Osteocyte (in vitro differentiated cells): ENCODE results near the gene INSRR. TPM values are rescaled to one million over a fixed set of nuclear protein-coding genes. Genes with fewer than 3 reads are reported as not detected.

Source experiments
- DNase-seq: peaks from one replicate; pipeline ENCODE4 v3.0.0; 2021; ENCODE audit warnings: mixed read lengths; ENCODE audit not compliant: unreplicated experiment; ENCODE audit errors: extremely low spot score
- H3K27ac Mint-ChIP-seq: one replicate; pipeline ENCODE4 v1.8.0; 2021; ENCODE audit warnings: mild to moderate bottlenecking, mixed read lengths; ENCODE audit not compliant: unreplicated experiment
- H3K27me3 Mint-ChIP-seq: one replicate; pipeline ENCODE4 v1.8.0; 2021; ENCODE audit warnings: mixed read lengths; ENCODE audit not compliant: unreplicated experiment
- H3K36me3 Mint-ChIP-seq: one replicate; pipeline ENCODE4 v1.8.0; 2021; ENCODE audit warnings: mixed read lengths; ENCODE audit not compliant: unreplicated experiment
- H3K4me1 Mint-ChIP-seq: one replicate; pipeline ENCODE4 v1.8.0; 2021; ENCODE audit warnings: mixed read lengths; ENCODE audit not compliant: unreplicated experiment
- H3K4me3 Mint-ChIP-seq: one replicate; pipeline ENCODE4 v1.8.0; 2021; ENCODE audit warnings: mild to moderate bottlenecking, moderate library complexity, mixed read lengths; ENCODE audit not compliant: unreplicated experiment
- H3K9me3 Mint-ChIP-seq: one replicate; pipeline ENCODE4 v1.8.0; 2021; ENCODE audit warnings: mixed read lengths; ENCODE audit not compliant: unreplicated experiment
- total RNA-seq: library from RNA; stranded (reverse); gene quantifications from 2 replicates; pipeline ENCODE4 v1.2.1, GENCODE V29; 2021
- TF ChIP-seq, protein P1 (sequence below): fragments of 200-600 bp; sonication (generic); IDR thresholded peaks from 2 replicates; pipeline ENCODE4 v1.5.0; 2021; ENCODE audit warnings: antibody characterized with exemption, mild to moderate bottlenecking, moderate library complexity

The INSRR gene
- total RNA-seq, 1 donor from 2014 or later: 0.21 TPM

DNA sequence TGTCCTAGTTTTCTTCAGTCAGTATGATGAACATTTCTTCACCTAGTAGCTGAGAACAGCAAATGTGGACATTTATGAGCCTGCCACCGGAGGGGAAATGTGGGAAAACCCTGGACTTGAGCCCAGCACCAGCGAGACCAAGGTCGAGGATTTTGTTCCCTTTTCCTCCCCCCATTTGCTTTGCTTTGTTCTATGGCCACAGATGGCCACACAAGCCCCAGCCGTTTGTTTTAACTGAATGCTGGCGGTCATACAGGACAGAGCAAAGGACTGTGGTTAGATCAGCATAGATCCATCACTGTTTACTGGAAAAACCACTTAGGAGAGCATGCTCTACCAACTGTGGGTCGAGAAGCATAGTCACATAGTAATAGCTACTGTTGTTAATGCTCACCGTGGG, 63.1 kb downstream of the INSRR start:
- Mint-ChIP-seq H3K27ac (no peak overlapping the region), H3K4me3 (no peak overlapping the region), H3K27me3 (no peaks in the 10 kb centered on the region), H3K9me3 (no peaks in the 10 kb centered on the region), H3K4me1 (peaks cover 9% of the 10 kb centered on the region), H3K36me3 (peaks cover 47% of the 10 kb centered on the region)
- TF ChIP-seq, protein P1, sequence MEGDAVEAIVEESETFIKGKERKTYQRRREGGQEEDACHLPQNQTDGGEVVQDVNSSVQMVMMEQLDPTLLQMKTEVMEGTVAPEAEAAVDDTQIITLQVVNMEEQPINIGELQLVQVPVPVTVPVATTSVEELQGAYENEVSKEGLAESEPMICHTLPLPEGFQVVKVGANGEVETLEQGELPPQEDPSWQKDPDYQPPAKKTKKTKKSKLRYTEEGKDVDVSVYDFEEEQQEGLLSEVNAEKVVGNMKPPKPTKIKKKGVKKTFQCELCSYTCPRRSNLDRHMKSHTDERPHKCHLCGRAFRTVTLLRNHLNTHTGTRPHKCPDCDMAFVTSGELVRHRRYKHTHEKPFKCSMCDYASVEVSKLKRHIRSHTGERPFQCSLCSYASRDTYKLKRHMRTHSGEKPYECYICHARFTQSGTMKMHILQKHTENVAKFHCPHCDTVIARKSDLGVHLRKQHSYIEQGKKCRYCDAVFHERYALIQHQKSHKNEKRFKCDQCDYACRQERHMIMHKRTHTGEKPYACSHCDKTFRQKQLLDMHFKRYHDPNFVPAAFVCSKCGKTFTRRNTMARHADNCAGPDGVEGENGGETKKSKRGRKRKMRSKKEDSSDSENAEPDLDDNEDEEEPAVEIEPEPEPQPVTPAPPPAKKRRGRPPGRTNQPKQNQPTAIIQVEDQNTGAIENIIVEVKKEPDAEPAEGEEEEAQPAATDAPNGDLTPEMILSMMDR: no peak
- DNase-seq: no peak

DNA sequence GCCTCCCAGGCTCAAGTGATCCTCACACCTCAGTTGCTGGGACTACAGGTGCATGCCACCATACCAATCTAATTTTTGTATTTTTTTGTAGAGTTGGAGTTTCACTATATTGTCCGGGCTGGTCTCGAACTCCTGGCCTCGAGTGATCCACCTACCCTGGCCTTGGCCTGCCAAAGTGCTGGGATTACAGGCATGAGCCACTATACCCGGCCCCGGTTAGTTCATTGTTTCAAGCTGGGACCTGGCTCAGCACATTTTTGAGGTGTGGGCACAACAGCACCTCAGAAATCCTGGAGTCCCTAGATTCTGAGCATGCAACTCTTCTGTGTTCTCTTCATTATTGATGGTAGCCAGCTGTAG, 63.6 kb downstream of the INSRR start:
- H3K36me3 Mint-ChIP-seq: peaks cover 43% of the 10 kb centered on the region
- H3K27ac Mint-ChIP-seq: no peak overlapping the region
- H3K9me3 Mint-ChIP-seq: no peaks in the 10 kb centered on the region
- H3K27me3 Mint-ChIP-seq: no peaks in the 10 kb centered on the region
- no peak overlapping the region for H3K4me3 Mint-ChIP-seq
- peaks cover 5% of the 10 kb centered on the region for H3K4me1 Mint-ChIP-seq
- TF ChIP-seq, protein P1: no peak
- no peak for DNase-seq

DNA sequence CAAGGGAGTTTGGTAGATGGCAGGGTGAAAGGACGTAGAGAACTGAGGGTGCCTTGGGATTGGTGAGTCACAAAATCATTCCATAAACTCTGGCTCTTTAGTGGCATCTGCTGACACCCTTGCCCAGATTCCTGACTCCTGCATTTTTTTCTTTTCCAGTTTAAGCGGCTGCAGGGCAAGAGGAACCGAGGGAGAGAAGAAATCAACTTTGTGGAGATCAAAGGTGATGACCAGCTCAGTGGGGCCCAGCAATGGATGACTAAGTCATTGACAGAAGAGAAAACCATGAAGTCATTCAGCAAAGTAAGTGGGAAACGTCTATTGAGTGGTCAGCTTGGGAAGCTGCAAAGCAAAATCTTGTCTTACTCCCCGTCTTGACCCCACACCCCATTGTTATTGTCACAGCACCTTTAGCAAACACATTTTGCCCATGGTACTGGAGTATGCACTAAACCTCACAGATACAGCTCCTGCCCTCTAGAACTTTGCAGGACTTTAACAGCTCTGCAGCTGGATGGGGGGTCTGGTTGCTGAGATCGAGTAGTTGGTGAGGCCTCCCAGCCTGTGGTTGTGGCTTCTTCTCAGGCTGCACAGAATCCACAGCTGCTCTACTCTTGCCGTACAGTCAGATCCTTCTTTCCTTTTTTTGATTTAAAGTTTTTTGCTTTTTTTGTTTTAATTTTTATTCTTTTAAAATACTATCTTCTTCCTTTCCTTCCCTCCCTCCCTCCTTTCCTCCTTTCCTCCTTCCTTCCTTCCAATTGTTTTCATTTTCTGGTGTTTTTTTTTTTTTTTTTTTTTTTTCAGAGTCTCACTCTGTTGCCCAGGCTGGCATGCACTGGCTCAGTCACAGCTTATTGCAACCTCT, 64.2 kb downstream of the INSRR start:
- H3K9me3 Mint-ChIP-seq: no peaks in the 10 kb centered on the region
- peaks cover 3% of the 10 kb centered on the region for H3K4me1 Mint-ChIP-seq
- no peak overlapping the region for H3K4me3 Mint-ChIP-seq
- H3K36me3 Mint-ChIP-seq: peaks cover 37% of the 10 kb centered on the region
- DNase-seq: no peak
- no peak overlapping the region for H3K27ac Mint-ChIP-seq
- TF ChIP-seq, protein P1: no peak
- no peaks in the 10 kb centered on the region for H3K27me3 Mint-ChIP-seq

Other genes starting within 250 kb of the INSRR start
- 0.35 TPM in 1 of 2 replicates, not detected in the other for gene HAPLN2, start 239.7 kb downstream of the INSRR start, total RNA-seq
- 0.29 and 0.43 TPM in 2 replicates for gene BCAN, start 217.0 kb downstream of the INSRR start, total RNA-seq
- 24.2 and 26.5 TPM in 2 replicates for gene NES, start 181.7 kb downstream of the INSRR start, total RNA-seq
- 144 and 146 TPM in 2 replicates for gene CRABP2, start 153.5 kb downstream of the INSRR start, total RNA-seq
- 21.3 and 24.1 TPM in 2 replicates for gene METTL25B, start 130.6 kb downstream of the INSRR start, total RNA-seq
- gene ISG20L2, start 130.4 kb downstream of the INSRR start, total RNA-seq: 33.0 and 37.7 TPM in 2 replicates
- 52.6 and 55.8 TPM in 2 replicates for gene MRPL24, start 118.0 kb downstream of the INSRR start, total RNA-seq
- gene HDGF, start 107.4 kb downstream of the INSRR start, total RNA-seq: 213 and 219 TPM in 2 replicates
- gene PRCC, start 91.6 kb downstream of the INSRR start, total RNA-seq: 71.1 and 85.4 TPM in 2 replicates
- not detected in 2 replicates for gene SH2D2A, start 42.3 kb downstream of the INSRR start, total RNA-seq
- not detected in 2 replicates for gene NTRK1, start 1.7 kb upstream of the INSRR start, total RNA-seq
- 27.4 and 28.2 TPM in 2 replicates for gene PEAR1, start 34.6 kb upstream of the INSRR start, total RNA-seq
- gene LRRC71, start 61.5 kb upstream of the INSRR start, total RNA-seq: 0.18 and 0.35 TPM in 2 replicates
- 42.2 and 42.7 TPM in 2 replicates for gene ARHGEF11, start 186.6 kb upstream of the INSRR start, total RNA-seq
- not detected in 2 replicates for gene ETV3L, start 240.7 kb upstream of the INSRR start, total RNA-seq